H7 (cell line): Measurements from ENCODE around the gene TACR1. TPM values are rescaled to one million over a fixed set of nuclear protein-coding genes. Genes with fewer than 3 reads are reported as not detected.

Experiments
- DNase-seq: peaks from one replicate; pipeline ENCODE4 v3.0.0; 2012
- H3K27me3 ChIP-seq: 2 replicates; pipeline ENCODE4 v1.6.0; 2011; ENCODE audit warnings: mild to moderate bottlenecking, low read length; ENCODE audit not compliant: control insufficient read depth, insufficient read depth
- H3K36me3 ChIP-seq: replicated peaks from 2 replicates; pipeline ENCODE4 v1.5.1; 2011; ENCODE audit warnings: low read length; ENCODE audit not compliant: control insufficient read depth, insufficient read depth
- H3K4me3 ChIP-seq: 2 replicates; pipeline ENCODE4 v1.5.1; 2011; ENCODE audit warnings: low read depth, mild to moderate bottlenecking, control low read depth, low read length, moderate library complexity; ENCODE audit not compliant: insufficient read depth
- total RNA-seq: library from RNA; depleted of rRNA; stranded (reverse); fragments of >200 nt; shearing (Covaris generic); gene quantifications from 2 replicates; pipeline ENCODE4 v1.2.3, GENCODE V29; 2014

The TACR1 gene
- total RNA-seq, 1 experiment from 2014 or later, result 0.03 TPM

DNA sequence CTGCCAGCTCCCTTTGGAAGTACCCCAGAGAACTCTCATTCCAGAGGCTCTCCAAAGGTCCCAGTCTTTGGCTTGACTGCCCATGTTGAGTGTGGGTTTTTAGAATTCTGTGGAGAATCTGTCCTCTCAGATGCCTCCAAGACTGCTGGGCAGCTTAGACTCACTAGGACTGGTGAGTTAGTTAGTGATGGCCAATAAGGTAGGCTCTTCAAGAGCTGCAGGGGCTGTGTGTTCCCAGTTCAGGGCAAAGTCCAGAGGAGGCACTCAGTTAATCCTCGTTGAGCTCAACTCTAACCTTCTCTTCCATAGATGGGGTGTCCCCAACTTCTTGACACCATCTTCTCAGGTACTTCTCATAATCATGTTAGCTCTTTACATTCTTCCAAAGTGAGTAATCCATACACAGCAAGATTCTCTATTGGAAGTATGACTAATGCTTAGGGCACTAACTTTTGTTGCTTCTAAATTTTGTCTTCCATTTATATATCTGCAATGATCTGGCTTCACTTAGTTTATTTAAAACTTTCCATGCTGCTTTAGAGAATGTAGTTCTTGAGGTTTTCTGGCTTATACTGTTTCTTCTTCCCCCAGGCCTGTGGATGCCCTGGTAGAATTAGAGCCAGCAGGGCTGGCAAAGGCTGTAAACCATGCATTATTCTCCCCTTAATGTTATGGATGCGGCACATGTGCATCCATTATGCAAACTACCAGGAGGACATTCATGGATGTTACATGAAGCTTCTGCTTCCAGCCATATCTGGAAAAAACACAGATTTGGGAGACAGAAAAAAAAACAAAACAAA is 151.9 kb downstream of the TACR1 start:
- Histone ChIP-seq H3K27me3 (no peaks in the 10 kb centered on the region; the same call in 1 of the 2 replicates), H3K4me3 (no peak overlapping the region), H3K36me3 (no peaks in the 10 kb centered on the region)
- no peak for DNase-seq

GRCh38 chr2:75045526-75046050 is 153.7 kb downstream of the TACR1 start:
- Histone ChIP-seq H3K36me3 (no peaks in the 10 kb centered on the region), H3K27me3 (no peaks in the 10 kb centered on the region; the same call in 1 of the 2 replicates), H3K4me3 (no peak overlapping the region)
- no peak for DNase-seq

DNA sequence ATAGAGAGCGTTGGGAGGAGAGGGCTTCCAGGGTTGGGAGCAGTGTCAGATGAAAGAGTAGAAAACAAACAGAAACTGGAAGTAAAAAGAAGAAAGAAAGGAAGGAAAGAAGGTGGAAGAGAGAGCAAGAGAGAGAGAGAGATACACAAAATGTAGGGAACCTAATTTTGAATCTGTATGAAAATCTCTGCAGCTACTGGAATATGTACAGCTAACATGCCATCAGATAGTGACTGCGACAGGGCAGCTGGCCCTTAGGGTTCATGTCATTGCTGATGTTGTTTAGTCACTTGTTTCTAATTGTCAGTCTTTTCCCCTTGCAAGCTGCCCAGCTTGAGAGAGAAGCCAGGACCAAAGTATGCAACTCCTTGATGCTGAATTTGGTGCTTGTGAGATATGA is 155.0 kb downstream of the TACR1 start:
- Histone ChIP-seq H3K4me3 (no peak overlapping the region), H3K27me3 (no peaks in the 10 kb centered on the region; the same call in 1 of the 2 replicates), H3K36me3 (no peaks in the 10 kb centered on the region)
- DNase-seq, result no peak

GRCh38 chr2:75042823-75043222 is 156.5 kb downstream of the TACR1 start:
- no peaks in the 10 kb centered on the region for H3K36me3 ChIP-seq
- H3K4me3 ChIP-seq, result no peak overlapping the region
- no peak for DNase-seq
- no peaks in the 10 kb centered on the region; the same call in 1 of the 2 replicates for H3K27me3 ChIP-seq

DNA sequence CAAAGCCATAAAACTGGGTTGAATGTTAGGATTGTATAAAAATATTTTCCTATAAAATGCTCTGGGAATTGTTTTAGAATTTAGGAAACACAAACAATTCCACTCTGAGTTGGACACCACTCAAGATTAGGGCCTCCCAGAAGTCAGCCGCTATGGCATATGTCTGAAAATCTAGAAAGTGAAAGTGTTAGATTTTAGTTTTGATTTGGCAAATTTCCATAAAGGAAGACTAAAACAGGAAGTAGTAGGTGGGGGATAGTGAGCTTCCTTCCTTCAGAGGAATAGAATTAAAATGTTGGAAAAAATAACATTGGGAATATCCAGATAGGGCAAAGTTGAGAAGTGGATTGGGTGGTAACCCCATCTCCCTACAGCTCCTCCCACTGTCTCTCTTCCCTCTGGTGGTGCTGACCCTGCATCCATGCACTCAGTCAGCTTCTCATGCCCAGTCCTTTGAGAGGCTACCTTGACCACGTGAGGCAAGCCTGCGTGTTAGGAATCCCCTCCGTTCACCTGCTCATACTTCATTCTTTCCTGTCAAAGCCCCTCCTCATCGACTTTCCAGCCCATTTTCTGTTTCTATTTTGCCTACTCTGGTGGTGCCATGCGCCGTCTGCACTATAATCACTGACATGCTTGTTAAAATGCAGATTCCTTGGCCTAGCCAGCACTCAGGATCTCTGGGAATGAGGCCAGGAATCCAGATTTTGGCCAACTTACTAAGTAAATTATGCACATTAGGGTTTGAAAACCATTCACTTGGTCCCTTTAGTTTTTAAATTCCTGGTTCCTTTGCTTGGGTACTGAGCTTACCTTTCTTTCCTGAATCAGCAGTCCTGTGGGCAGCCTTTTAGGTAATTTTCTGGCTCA is 157.4 kb downstream of the TACR1 start:
- no peak for DNase-seq
- H3K36me3 ChIP-seq, result no peaks in the 10 kb centered on the region
- no peak overlapping the region for H3K4me3 ChIP-seq
- no peaks in the 10 kb centered on the region; the same call in 1 of the 2 replicates for H3K27me3 ChIP-seq

DNA sequence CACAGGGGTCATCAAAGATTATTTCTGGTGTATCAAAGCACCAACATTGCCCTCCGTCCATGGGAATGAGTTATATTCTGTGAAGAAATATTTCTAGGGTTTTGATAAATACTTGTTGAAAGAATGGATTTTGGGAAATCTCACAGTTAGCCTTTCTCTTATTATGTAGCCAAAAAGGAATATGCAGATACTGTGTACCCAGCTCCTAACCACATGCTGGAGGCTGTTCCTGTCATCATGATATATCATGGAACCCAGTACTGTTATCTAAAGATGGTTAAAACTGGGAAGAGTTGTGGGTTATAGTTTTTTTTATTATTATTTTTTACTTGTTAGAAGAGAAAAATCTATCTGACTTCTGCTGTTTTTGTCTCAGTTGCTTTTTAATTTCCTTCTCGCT is 158.1 kb downstream of the TACR1 start:
- H3K36me3 ChIP-seq, result no peaks in the 10 kb centered on the region
- no peaks in the 10 kb centered on the region; the same call in 1 of the 2 replicates for H3K27me3 ChIP-seq
- DNase-seq, result no peak
- no peak overlapping the region for H3K4me3 ChIP-seq

DNA sequence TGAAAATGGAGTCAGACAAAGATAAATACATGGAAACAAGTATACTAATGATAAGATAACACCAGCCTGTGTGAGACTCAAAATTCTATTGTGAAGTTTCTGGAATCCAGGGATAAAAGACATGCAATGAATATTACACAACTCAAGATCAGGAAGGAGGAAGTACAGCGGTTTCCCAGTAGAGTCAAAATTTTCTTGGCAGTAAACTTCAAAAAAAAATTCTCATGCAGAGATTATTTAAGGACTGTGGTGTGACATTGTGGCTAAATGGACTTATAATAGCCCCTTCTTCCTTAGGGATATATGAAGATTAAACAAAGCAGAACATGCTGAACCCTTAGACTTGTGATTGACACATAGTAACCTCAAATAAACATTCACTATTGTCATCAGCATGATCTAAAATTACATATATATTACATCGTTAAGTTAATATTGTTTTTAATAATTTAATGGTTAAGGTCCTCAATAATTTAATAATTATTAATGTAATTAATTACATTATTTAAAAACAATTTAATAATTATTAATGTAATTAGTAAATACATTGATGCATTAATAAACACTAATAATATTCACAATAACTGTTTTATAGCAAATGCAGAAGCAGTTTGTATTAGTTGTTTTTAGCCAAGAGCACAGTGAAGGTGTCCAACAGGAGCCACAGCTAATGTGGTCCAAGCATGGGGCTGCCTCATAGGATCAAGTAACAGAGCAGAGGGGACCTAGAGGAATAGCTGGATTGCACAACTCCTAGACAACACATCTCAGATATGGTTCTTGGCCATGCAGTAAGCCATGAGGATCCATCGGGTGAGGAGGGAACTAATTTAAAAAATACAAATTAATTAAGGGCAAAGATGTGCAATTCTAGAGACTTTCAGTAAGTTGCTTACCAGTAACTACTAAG is 163.6 kb downstream of the TACR1 start:
- Histone ChIP-seq H3K4me3 (no peak overlapping the region), H3K27me3 (no peaks in the 10 kb centered on the region), H3K36me3 (no peaks in the 10 kb centered on the region)
- no peak for DNase-seq

GRCh38 chr2:75033516-75033915 is 165.8 kb downstream of the TACR1 start:
- Histone ChIP-seq H3K27me3 (no peaks in the 10 kb centered on the region), H3K36me3 (no peaks in the 10 kb centered on the region), H3K4me3 (no peak overlapping the region)
- DNase-seq, result no peak

DNA sequence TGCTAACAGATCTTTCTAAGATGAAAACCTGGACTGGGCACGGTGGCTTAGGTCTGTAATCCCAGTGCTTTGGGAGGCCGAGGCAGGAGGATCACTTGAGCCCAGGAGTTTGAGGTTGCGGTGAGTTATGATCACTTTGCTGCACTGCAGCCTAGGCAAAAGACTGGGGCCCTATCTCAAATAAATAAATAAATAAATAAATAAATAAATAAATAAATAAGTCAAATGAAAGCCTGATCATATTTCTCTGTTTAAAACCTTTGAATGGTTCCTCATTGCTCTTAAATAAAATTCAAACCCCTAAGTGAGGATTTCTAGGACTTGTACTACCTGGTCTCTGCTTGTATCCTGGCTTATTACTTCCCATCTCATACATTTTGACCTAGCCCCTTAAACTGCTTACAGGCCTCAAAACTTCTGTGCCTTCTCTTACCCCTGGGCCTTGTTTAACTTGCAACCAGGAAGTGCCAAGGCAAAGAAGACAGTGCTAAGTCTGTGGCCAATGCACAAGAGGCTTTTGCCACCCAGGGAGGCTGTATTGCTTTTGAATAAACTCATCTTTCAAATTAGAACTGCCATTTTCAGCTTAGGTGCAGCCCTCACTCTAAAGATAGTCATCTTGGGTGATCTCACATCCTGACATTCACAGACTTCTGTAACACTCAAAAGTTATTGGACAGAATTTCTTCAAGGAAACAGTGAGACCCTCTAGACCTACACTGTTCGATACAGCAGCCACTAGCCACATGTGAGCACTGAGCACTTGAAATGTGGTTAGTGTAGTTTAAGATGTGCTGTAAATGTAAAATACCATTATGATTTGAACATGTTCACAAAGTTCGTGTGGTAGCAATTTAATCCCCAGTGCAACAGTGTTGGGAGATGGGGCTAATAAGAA is 167.2 kb downstream of the TACR1 start:
- H3K36me3 ChIP-seq, result no peaks in the 10 kb centered on the region
- no peak overlapping the region for H3K4me3 ChIP-seq
- H3K27me3 ChIP-seq, result no peaks in the 10 kb centered on the region
- no peak for DNase-seq

DNA sequence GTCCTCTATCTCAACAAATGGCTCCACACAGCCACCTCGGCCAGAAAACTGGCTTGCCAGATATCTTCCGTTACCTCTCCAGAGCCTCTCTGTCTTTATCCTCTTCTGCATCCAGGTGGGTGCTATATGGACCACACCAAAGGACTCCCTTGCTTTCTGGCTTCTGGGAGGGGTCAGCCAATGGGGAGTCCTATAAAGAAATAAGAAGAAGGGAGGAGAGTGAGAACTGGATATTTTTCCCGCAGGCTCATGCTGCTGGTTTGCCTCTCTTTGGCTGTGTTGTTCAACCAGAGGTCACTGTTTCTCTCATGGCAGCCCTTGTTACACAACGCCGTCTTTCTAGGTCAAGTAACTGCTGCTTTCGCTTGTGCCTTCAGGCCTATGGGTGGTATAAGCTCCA is 168.1 kb downstream of the TACR1 start:
- Histone ChIP-seq H3K4me3 (no peak overlapping the region), H3K36me3 (no peaks in the 10 kb centered on the region), H3K27me3 (no peaks in the 10 kb centered on the region)
- DNase-seq, result no peak

GRCh38 chr2:75030218-75031009 is 168.9 kb downstream of the TACR1 start:
- H3K27me3 ChIP-seq, result no peaks in the 10 kb centered on the region
- no peak for DNase-seq
- no peak overlapping the region for H3K4me3 ChIP-seq
- no peaks in the 10 kb centered on the region for H3K36me3 ChIP-seq

GRCh38 chr2:75027886-75028285 is 171.4 kb downstream of the TACR1 start:
- DNase-seq, result no peak
- H3K27me3 ChIP-seq, result no peaks in the 10 kb centered on the region
- no peak overlapping the region for H3K4me3 ChIP-seq
- H3K36me3 ChIP-seq, result no peaks in the 10 kb centered on the region
